Smooth muscle cell (in vitro differentiated cells): Measurements from ENCODE around the gene HMCN2. TPM values are rescaled to one million over a fixed set of nuclear protein-coding genes. Genes with fewer than 3 reads are reported as not detected.

Experiments
- DNase-seq: peaks from one replicate; lab custom pipeline; 2025; ENCODE audit not compliant: unreplicated experiment; lab: John Stamatoyannopoulos, UW
- H2AFZ ChIP-seq: fragments of 200-600 bp; sonication (generic); 2 replicates; pipeline ENCODE4 v1.6.0; 2016; ENCODE audit warnings: antibody characterized with exemption, low read depth, mild to moderate bottlenecking
- H3F3A ChIP-seq: fragments of 200-600 bp; sonication (generic); 2 replicates; pipeline ENCODE4 v1.6.0; 2017; ENCODE audit warnings: antibody characterized with exemption, low read depth
- H3K27ac ChIP-seq: fragments of 200-600 bp; sonication (generic); 2 replicates; pipeline ENCODE4 v1.5.1; 2016; ENCODE audit warnings: low read depth, mild to moderate bottlenecking
- H3K27me3 ChIP-seq: fragments of 200-600 bp; sonication (generic); 2 replicates; pipeline ENCODE4 v1.6.1; 2016; ENCODE audit warnings: low read depth, mild to moderate bottlenecking
- H3K36me3 ChIP-seq: fragments of 200-600 bp; sonication (generic); 2 replicates; pipeline ENCODE4 v1.5.1; 2016; ENCODE audit warnings: low read depth
- H3K4me1 ChIP-seq: fragments of 200-600 bp; sonication (generic); 2 replicates; pipeline ENCODE4 v1.5.1; 2016; ENCODE audit warnings: low read depth
- H3K4me2 ChIP-seq: fragments of 200-600 bp; sonication (generic); 2 replicates; pipeline ENCODE4 v1.6.0; 2016; ENCODE audit warnings: mild to moderate bottlenecking
- H3K4me3 ChIP-seq: fragments of 200-600 bp; sonication (generic); 2 replicates; pipeline ENCODE4 v1.5.1; 2016; ENCODE audit warnings: mild to moderate bottlenecking
- H3K79me2 ChIP-seq: fragments of 200-600 bp; sonication (generic); 2 replicates; pipeline ENCODE4 v1.6.0; 2016; ENCODE audit warnings: low read depth, mild to moderate bottlenecking
- H3K9ac ChIP-seq: fragments of 200-600 bp; sonication (generic); 2 replicates; pipeline ENCODE4 v1.6.0; 2016; ENCODE audit warnings: low read depth
- H3K9me3 ChIP-seq: fragments of 200-600 bp; sonication (generic); replicated peaks from 2 replicates; pipeline ENCODE4 v1.5.1; 2016; ENCODE audit warnings: low read depth
- H4K20me1 ChIP-seq: fragments of 200-600 bp; sonication (generic); 2 replicates; pipeline ENCODE4 v1.6.0; 2016; ENCODE audit warnings: low read depth
- WGBS: methylation state at CpG from one replicate; pipeline ENCODE4 v1.1.7; 2016; ENCODE audit warnings: low lambda C conversion rate; 5-methylcytosine and 5-hydroxymethylcytosine counted together
- polyA plus RNA-seq: library from polyadenylated mRNA; unstranded; fragments of >200 nt; fragmentation: Nextera tagmentation; extraction: Ambion mirVana; gene quantifications from 2 replicates; pipeline ENCODE4 v1.2.1, GENCODE V29; 2016
- total RNA-seq: library from RNA; depleted of rRNA; stranded (reverse); fragments of >200 nt; gene quantifications from 2 replicates; pipeline ENCODE4 v1.2.3, GENCODE V29; 2014
- TF ChIP-seq, protein P1 (sequence below): fragments of 200-600 bp; sonication (generic); IDR thresholded peaks from 2 replicates; pipeline ENCODE4 v1.5.1; 2017; ENCODE audit warnings: borderline replicate concordance, mild to moderate bottlenecking, antibody characterized with exemption; ENCODE audit not compliant: insufficient read depth, poor library complexity, severe bottlenecking

The HMCN2 gene
- total and polyA plus RNA-seq, 2 experiments from 2014 or later, result under 0.01 TPM; not detected in 1

DNA sequence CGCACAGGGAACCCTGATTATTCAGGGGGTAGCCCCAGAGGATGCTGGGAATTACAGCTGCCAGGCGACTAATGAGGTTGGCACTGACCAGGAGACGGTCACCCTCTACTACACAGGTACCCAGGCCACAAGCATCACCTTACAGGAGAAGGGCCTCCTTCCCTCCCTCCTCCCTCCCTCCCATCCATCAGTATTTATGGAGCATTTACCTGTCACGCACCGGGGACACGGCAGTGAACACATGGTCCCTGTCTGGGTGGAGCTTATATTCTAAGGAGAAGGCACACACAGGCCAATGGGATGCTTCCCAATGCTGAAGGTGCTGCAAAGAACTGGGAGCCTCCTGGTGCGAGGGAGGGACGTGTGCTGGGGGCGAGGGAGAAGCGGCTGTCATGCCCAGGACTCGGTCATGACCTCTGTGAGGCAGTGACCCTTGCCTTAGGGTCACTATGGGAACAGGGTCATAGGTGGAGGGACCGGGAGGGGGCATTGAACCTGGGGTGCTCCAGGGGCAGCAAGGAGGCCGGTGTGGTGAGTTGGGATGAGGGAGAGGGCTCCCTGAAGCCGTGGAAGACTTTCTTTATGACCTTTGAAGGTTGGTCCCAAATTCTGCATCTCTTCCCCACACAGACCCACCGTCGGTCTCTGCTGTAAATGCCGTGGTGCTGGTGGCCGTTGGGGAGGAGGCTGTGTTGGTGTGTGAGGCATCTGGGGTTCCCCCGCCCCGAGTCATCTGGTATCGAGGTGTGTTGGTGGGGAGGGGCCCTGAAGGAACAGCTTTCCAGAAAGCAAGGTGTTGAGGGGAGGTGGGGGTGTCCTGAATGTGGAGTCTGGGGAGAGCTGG, 41.5 kb downstream of the HMCN2 start:
- Histone ChIP-seq H3F3A (peaks cover 4% of the 10 kb centered on the region), H3K27me3 (no peaks in the 10 kb centered on the region), H3K9ac (no peak overlapping the region), H3K4me3 (no peak overlapping the region), H3K9me3 (no peaks in the 10 kb centered on the region), H3K36me3 (no peaks in the 10 kb centered on the region), H3K79me2 (no peaks in the 10 kb centered on the region), H3K4me1 (no peaks in the 10 kb centered on the region), H3K4me2 (no peak overlapping the region), H2AFZ (no peak overlapping the region), H3K27ac (no peak overlapping the region), H4K20me1 (no peaks in the 10 kb centered on the region)
- DNase-seq, result no peak
- WGBS, result 92% methylated on average over 21 of the region's 21 CpGs
- TF ChIP-seq, protein P1, sequence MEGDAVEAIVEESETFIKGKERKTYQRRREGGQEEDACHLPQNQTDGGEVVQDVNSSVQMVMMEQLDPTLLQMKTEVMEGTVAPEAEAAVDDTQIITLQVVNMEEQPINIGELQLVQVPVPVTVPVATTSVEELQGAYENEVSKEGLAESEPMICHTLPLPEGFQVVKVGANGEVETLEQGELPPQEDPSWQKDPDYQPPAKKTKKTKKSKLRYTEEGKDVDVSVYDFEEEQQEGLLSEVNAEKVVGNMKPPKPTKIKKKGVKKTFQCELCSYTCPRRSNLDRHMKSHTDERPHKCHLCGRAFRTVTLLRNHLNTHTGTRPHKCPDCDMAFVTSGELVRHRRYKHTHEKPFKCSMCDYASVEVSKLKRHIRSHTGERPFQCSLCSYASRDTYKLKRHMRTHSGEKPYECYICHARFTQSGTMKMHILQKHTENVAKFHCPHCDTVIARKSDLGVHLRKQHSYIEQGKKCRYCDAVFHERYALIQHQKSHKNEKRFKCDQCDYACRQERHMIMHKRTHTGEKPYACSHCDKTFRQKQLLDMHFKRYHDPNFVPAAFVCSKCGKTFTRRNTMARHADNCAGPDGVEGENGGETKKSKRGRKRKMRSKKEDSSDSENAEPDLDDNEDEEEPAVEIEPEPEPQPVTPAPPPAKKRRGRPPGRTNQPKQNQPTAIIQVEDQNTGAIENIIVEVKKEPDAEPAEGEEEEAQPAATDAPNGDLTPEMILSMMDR, result no peak

DNA sequence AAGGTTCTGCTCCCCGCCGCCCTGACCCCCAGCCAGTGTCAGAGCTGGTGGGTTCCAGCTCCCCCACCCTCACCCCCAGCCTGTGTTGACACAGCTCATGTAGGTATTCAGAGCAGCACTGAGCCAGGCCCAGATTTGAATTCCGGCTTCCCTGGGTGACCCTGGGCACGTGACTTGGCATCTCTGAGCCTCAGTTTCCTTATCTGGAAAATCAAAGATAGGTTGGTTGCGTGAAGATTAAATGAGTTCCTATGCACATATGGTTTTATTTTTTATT, 42.0 kb downstream of the HMCN2 start:
- Histone ChIP-seq H3K27ac (no peak overlapping the region), H3K4me1 (no peaks in the 10 kb centered on the region), H2AFZ (no peak overlapping the region), H3K27me3 (no peaks in the 10 kb centered on the region), H3F3A (peaks cover 4% of the 10 kb centered on the region), H3K36me3 (no peaks in the 10 kb centered on the region), H3K4me2 (no peak overlapping the region), H3K9ac (no peak overlapping the region), H4K20me1 (no peaks in the 10 kb centered on the region), H3K4me3 (no peak overlapping the region), H3K79me2 (no peaks in the 10 kb centered on the region), H3K9me3 (no peaks in the 10 kb centered on the region)
- TF ChIP-seq, protein P1, result no peak
- 94% methylated on average over 3 of the region's 5 CpGs for WGBS
- no peak for DNase-seq

DNA sequence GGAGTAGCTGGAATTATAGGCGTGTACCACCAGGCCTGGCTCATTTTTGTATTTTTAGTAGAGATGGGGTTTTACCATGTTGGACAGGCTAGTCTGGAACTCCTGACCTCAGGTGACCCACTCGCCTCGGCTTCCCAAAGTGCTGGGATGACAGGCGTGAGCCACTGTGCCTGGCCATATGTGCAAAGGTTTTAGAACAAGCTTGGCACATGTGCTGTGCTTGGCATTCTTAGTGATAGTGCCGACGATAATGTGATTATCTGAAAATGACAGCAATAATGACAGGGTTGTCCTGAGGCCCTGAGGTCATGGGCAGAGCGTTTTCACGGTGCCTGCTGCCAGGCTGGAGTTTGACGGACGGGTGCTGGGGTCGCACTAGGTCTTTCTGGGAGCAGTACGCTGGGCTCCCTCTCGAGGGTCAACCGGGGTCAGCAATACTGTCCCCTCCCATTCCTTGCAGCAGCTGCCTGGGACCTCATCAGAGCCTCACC, 42.6 kb downstream of the HMCN2 start:
- H2AFZ ChIP-seq, result no peak overlapping the region
- no peak overlapping the region for H3K27ac ChIP-seq
- H3K36me3 ChIP-seq, result no peaks in the 10 kb centered on the region
- no peaks in the 10 kb centered on the region for H3K4me1 ChIP-seq
- H3K4me3 ChIP-seq, result no peak overlapping the region
- DNase-seq, result no peak
- no peaks in the 10 kb centered on the region for H3K79me2 ChIP-seq
- WGBS, result 87% methylated on average over 14 of the region's 14 CpGs
- H4K20me1 ChIP-seq, result no peaks in the 10 kb centered on the region
- TF ChIP-seq, protein P1, result no peak
- H3F3A ChIP-seq, result peaks cover 4% of the 10 kb centered on the region
- H3K27me3 ChIP-seq, result no peaks in the 10 kb centered on the region
- H3K4me2 ChIP-seq, result no peak overlapping the region
- no peak overlapping the region for H3K9ac ChIP-seq
- no peaks in the 10 kb centered on the region for H3K9me3 ChIP-seq
